OCI-M2 (cell line): ENCODE data around the gene ZNF787.

Experiments
- DNase-seq: peaks from one replicate; lab custom pipeline; 2025; ENCODE audit not compliant: unreplicated experiment; lab: John Stamatoyannopoulos, UW

Gene ZNF787

GRCh38 chr19:56088497-56089215 lies 32.4 kb downstream of the ZNF787 start:
- no peak for DNase-seq

- DNase-seq: no peak
Measured at GRCh38 chr19:56087647-56088496, 33.2 kb downstream of the ZNF787 start.

- no peak for DNase-seq
Measured at GRCh38 chr19:56086671-56087430, 34.2 kb downstream of the ZNF787 start.

- no peak for DNase-seq
Measured at GRCh38 chr19:56085571-56086275, 35.4 kb downstream of the ZNF787 start.

- DNase-seq: no peak
Measured at GRCh38 chr19:56084835-56085536, 36.1 kb downstream of the ZNF787 start.

GRCh38 chr19:56083668-56084067 lies 37.4 kb downstream of the ZNF787 start:
- no peak for DNase-seq

GRCh38 chr19:56080669-56081401 lies 40.3 kb downstream of the ZNF787 start:
- no peak for DNase-seq

GRCh38 chr19:56079609-56080008 lies 41.5 kb downstream of the ZNF787 start:
- no peak for DNase-seq

GRCh38 chr19:56076498-56076897 lies 44.6 kb downstream of the ZNF787 start:
- no peak for DNase-seq

GRCh38 chr19:56071151-56071550 lies 49.9 kb downstream of the ZNF787 start:
- no peak for DNase-seq

- DNase-seq: no peak
Measured at GRCh38 chr19:56069642-56070041, 51.5 kb downstream of the ZNF787 start.

- DNase-seq: peak; percentile 39
Measured at GRCh38 chr19:56066152-56067023, 54.7 kb downstream of the ZNF787 start.

- no peak for DNase-seq
Measured at GRCh38 chr19:56053596-56053995, 67.5 kb downstream of the ZNF787 start.
